SH-SY5Y (cell line): ENCODE measurements around the gene IPCEF1.

Source experiments
- GATA2 ChIP-seq: IDR thresholded peaks from 2 replicates; pipeline ENCODE4 v1.6.1; 2011; ENCODE audit warnings: mild to moderate bottlenecking, low read depth, low read length
- GATA3 ChIP-seq: IDR thresholded peaks from 2 replicates; pipeline ENCODE4 v1.6.1; 2011; ENCODE audit warnings: low read depth, mild to moderate bottlenecking, low read length, moderate library complexity

- TF ChIP-seq GATA2 (no peak), GATA3 (no peak)
Observed at GRCh38 chr6:154138793-154139192, 217.8 kb downstream of the IPCEF1 start.
